Hepatocyte (in vitro differentiated cells): ENCODE measurements around the gene PKD1L1.

ENCODE experiments used
- CTCF ChIP-seq: fragments of 200-600 bp; sonication (generic); IDR thresholded peaks from 2 replicates; pipeline ENCODE4 v1.5.1; 2016; ENCODE audit warnings: antibody characterized with exemption, mild to moderate bottlenecking; ENCODE audit not compliant: poor library complexity
- EZH2 ChIP-seq: fragments of 200-600 bp; sonication (generic); IDR thresholded peaks from 2 replicates; pipeline ENCODE4 v1.6.1; 2016; ENCODE audit warnings: antibody characterized with exemption, mild to moderate bottlenecking, borderline replicate concordance

GRCh38 chr7:47812429-47813136 lies 135.7 kb downstream of the PKD1L1 start:
- TF ChIP-seq CTCF (no peak), EZH2 (no peak)
